Hepatocyte (in vitro differentiated cells): ENCODE data around the gene ZNF468. TPM values are rescaled to one million over a fixed set of nuclear protein-coding genes. Genes with fewer than 3 reads are reported as not detected.
"Not testable (repeated sequence)": the region's sequence is repeated elsewhere in the genome, so short reads cannot be mapped to it uniquely, and the experiment has no call there.

Source experiments
- DNase-seq: peaks from one replicate; pipeline ENCODE4 v3.0.0-alpha.2; 2016; ENCODE audit warnings: low spot score
- H2AFZ ChIP-seq: fragments of 200-600 bp; sonication (generic); 2 replicates; pipeline ENCODE4 v1.6.0; 2016; ENCODE audit warnings: antibody characterized with exemption, mild to moderate bottlenecking
- H3K27ac ChIP-seq: fragments of 200-600 bp; sonication (generic); 2 replicates; pipeline ENCODE4 v1.5.1; 2016; ENCODE audit warnings: mild to moderate bottlenecking
- H3K27me3 ChIP-seq: fragments of 200-600 bp; sonication (generic); 2 replicates; pipeline ENCODE4 v1.6.1; 2016
- H3K36me3 ChIP-seq: fragments of 200-600 bp; sonication (generic); replicated peaks from 2 replicates; pipeline ENCODE4 v1.5.1; 2016; ENCODE audit warnings: low read depth; ENCODE audit not compliant: insufficient read depth
- H3K4me1 ChIP-seq: fragments of 200-600 bp; sonication (generic); 2 replicates; pipeline ENCODE4 v1.5.1; 2016; ENCODE audit warnings: mild to moderate bottlenecking, moderate library complexity; ENCODE audit not compliant: insufficient read depth
- H3K4me2 ChIP-seq: fragments of 200-600 bp; sonication (generic); 2 replicates; pipeline ENCODE4 v1.6.0; 2016
- H3K4me3 ChIP-seq: fragments of 200-600 bp; sonication (generic); 2 replicates; pipeline ENCODE4 v1.5.1; 2016; ENCODE audit warnings: mild to moderate bottlenecking
- H3K79me2 ChIP-seq: fragments of 200-600 bp; sonication (generic); 2 replicates; pipeline ENCODE4 v1.6.0; 2017; ENCODE audit warnings: mild to moderate bottlenecking
- H3K9me2 ChIP-seq: fragments of 200-600 bp; sonication (generic); replicated peaks from 2 replicates; pipeline ENCODE4 v1.6.0; 2017; ENCODE audit warnings: mild to moderate bottlenecking; ENCODE audit not compliant: insufficient read depth
- H3K9me3 ChIP-seq: fragments of 200-600 bp; sonication (generic); 2 replicates; pipeline ENCODE4 v1.5.1; 2016; ENCODE audit warnings: low read depth, mild to moderate bottlenecking
- H4K20me1 ChIP-seq: fragments of 200-600 bp; sonication (generic); 2 replicates; pipeline ENCODE4 v1.6.0; 2016; ENCODE audit warnings: mild to moderate bottlenecking; ENCODE audit not compliant: insufficient read depth, poor library complexity, severe bottlenecking
- EZH2 ChIP-seq: fragments of 200-600 bp; sonication (generic); IDR thresholded peaks from 2 replicates; pipeline ENCODE4 v1.6.1; 2016; ENCODE audit warnings: antibody characterized with exemption, mild to moderate bottlenecking, borderline replicate concordance
- EZH2phosphoT487 ChIP-seq: fragments of 200-600 bp; sonication (generic); IDR thresholded peaks from one replicate; pipeline ENCODE4 v1.6.1; 2018; ENCODE audit warnings: antibody characterized with exemption, mild to moderate bottlenecking, low read depth, moderate library complexity; ENCODE audit not compliant: unreplicated experiment, severe bottlenecking
- WGBS: methylation state at CpG from one replicate; pipeline ENCODE4 v1.1.6; 2016; ENCODE audit warnings: low lambda C conversion rate; ENCODE audit errors: missing lambda C conversion rate; 5-methylcytosine and 5-hydroxymethylcytosine counted together
- polyA plus RNA-seq: library from polyadenylated mRNA; unstranded; fragments of >200 nt; fragmentation: Nextera tagmentation; extraction: Ambion mirVana; gene quantifications from 2 replicates; pipeline ENCODE4 v1.2.1, GENCODE V29; 2016
- total RNA-seq: library from RNA; depleted of rRNA; stranded (reverse); fragments of >200 nt; gene quantifications from 2 replicates; pipeline ENCODE4 v1.2.3, GENCODE V29; 2014
- TF ChIP-seq, protein P1 (sequence below): fragments of 200-600 bp; sonication (generic); IDR thresholded peaks from 2 replicates; pipeline ENCODE4 v1.5.1; 2016; ENCODE audit warnings: antibody characterized with exemption, mild to moderate bottlenecking; ENCODE audit not compliant: poor library complexity

ZNF468 gene
- total and polyA plus RNA-seq, 2 experiments from 2014 or later: 19.9 to 43.6 TPM

GRCh38 chr19:52847352-52847751 lies 10.1 kb downstream of the ZNF468 start:
- 75% methylated on average over 5 of the region's 5 CpGs for WGBS
- not testable (repeated sequence) for DNase-seq, H3K27ac ChIP-seq, H2AFZ ChIP-seq, H3K79me2 ChIP-seq, H3K27me3 ChIP-seq, H3K4me1 ChIP-seq, H3K4me3 ChIP-seq, H3K36me3 ChIP-seq, H3K4me2 ChIP-seq, H3K9me2 ChIP-seq, H4K20me1 ChIP-seq
- H3K9me3 ChIP-seq: peaks cover 31% of the 10 kb centered on the region

- H3K4me2 ChIP-seq, H4K20me1 ChIP-seq, H3K4me1 ChIP-seq, H3K27ac ChIP-seq, H3K9me2 ChIP-seq, H3K4me3 ChIP-seq, DNase-seq, H2AFZ ChIP-seq, H3K79me2 ChIP-seq, H3K27me3 ChIP-seq: not testable (repeated sequence)
- WGBS: 97% methylated on average over 10 of the region's 10 CpGs
- Histone ChIP-seq H3K9me3 (peaks cover 57% of the 10 kb centered on the region), H3K36me3 (peaks cover 29% of the 10 kb centered on the region)
Observed at GRCh38 chr19:52840825-52841465, 16.5 kb downstream of the ZNF468 start.

GRCh38 chr19:52834289-52834688 lies 23.1 kb downstream of the ZNF468 start:
- not testable (repeated sequence) for H3K79me2 ChIP-seq, H3K4me2 ChIP-seq, H3K36me3 ChIP-seq, H4K20me1 ChIP-seq, H3K27me3 ChIP-seq, H3K4me3 ChIP-seq, H2AFZ ChIP-seq, H3K4me1 ChIP-seq, H3K9me2 ChIP-seq, DNase-seq, H3K27ac ChIP-seq, H3K9me3 ChIP-seq
- 100% methylated on average over 1 of the region's 1 CpG for WGBS

GRCh38 chr19:52833541-52833940 lies 23.9 kb downstream of the ZNF468 start:
- H3K4me3 ChIP-seq, H3K36me3 ChIP-seq, H2AFZ ChIP-seq, H3K27ac ChIP-seq, H3K4me1 ChIP-seq, H3K9me2 ChIP-seq, H3K4me2 ChIP-seq, DNase-seq, H3K79me2 ChIP-seq, H3K27me3 ChIP-seq, H3K9me3 ChIP-seq, H4K20me1 ChIP-seq: not testable (repeated sequence)
- 71% methylated on average over 5 of the region's 5 CpGs for WGBS

GRCh38 chr19:52829866-52830265 lies 27.6 kb downstream of the ZNF468 start:
- not testable (repeated sequence) for H2AFZ ChIP-seq, DNase-seq, H3K4me2 ChIP-seq, H4K20me1 ChIP-seq, H3K9me3 ChIP-seq, H3K79me2 ChIP-seq, H3K36me3 ChIP-seq, H3K27ac ChIP-seq, H3K4me3 ChIP-seq, H3K4me1 ChIP-seq, H3K9me2 ChIP-seq, H3K27me3 ChIP-seq
- WGBS: 81% methylated on average over 7 of the region's 7 CpGs

GRCh38 chr19:52825765-52826164 lies 31.7 kb downstream of the ZNF468 start:
- H3K79me2 ChIP-seq: peaks cover under 1% of the 10 kb centered on the region
- no peaks in the 10 kb centered on the region for H3K4me1 ChIP-seq
- H3K4me3 ChIP-seq: no peak overlapping the region
- 95% methylated on average over 5 of the region's 5 CpGs for WGBS
- no peaks in the 10 kb centered on the region for H3K9me2 ChIP-seq
- no peak overlapping the region for H3K27ac ChIP-seq
- DNase-seq: no peak
- H3K27me3 ChIP-seq: no peaks in the 10 kb centered on the region
- H2AFZ ChIP-seq: no peak overlapping the region
- H4K20me1 ChIP-seq: no peaks in the 10 kb centered on the region
- no peak overlapping the region for H3K4me2 ChIP-seq
- H3K36me3 ChIP-seq: no peaks in the 10 kb centered on the region
- TF ChIP-seq EZH2phosphoT487: no peak
- TF ChIP-seq, protein P1, sequence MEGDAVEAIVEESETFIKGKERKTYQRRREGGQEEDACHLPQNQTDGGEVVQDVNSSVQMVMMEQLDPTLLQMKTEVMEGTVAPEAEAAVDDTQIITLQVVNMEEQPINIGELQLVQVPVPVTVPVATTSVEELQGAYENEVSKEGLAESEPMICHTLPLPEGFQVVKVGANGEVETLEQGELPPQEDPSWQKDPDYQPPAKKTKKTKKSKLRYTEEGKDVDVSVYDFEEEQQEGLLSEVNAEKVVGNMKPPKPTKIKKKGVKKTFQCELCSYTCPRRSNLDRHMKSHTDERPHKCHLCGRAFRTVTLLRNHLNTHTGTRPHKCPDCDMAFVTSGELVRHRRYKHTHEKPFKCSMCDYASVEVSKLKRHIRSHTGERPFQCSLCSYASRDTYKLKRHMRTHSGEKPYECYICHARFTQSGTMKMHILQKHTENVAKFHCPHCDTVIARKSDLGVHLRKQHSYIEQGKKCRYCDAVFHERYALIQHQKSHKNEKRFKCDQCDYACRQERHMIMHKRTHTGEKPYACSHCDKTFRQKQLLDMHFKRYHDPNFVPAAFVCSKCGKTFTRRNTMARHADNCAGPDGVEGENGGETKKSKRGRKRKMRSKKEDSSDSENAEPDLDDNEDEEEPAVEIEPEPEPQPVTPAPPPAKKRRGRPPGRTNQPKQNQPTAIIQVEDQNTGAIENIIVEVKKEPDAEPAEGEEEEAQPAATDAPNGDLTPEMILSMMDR: no peak
- no peak for TF ChIP-seq EZH2
- H3K9me3 ChIP-seq: no peaks in the 10 kb centered on the region
